Measurements from ENCODE around the gene BMPR1A. TPM values are rescaled to one million over a fixed set of nuclear protein-coding genes. Genes with fewer than 3 reads are reported as not detected.

The BMPR1A gene
- total and polyA plus RNA-seq, 2 of the 13 experiments (the other 11 are each of a cell fraction or from before 2014, with no cell fraction given), result 17.8 to 44.2 TPM

DNA sequence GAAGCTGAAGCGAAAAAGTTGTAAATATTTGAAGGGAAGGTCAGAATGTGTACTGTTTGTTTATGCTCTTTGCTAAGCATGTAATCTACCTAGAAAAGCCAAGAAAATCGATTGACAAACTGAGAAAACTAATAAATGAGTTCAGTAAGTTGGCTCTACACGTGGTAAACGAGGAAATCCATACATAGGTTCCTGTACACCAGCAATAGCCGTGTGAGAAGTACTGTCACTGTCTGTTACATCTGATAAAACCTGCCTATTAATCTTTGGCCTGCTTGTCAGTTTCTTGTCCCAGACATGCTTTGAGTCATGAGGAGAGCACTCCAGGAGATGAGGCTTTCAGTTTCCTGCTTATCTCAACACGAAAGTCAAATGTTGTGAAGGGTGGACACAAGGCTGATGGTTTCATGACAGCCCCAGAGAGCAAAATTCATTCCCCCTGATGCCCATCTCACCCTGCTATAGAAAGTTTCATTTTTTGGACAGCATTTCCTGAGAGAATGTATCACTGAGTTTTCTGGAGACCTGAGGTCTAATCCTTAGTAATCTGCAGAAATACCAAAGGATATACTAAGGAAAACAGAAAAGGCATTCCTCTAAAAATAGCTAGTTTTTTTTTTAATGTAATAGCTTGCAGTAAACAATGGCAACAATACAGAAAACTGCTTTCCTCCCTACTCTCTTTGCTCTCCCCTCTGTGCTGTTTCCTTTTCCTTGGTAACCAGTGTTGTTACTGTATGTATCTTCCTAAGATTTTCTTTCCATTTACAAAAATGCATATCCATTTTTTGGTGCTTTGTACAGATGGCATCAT, 18.8 kb downstream of the BMPR1A start (continued):
- TF ChIP-seq, protein P1, sequence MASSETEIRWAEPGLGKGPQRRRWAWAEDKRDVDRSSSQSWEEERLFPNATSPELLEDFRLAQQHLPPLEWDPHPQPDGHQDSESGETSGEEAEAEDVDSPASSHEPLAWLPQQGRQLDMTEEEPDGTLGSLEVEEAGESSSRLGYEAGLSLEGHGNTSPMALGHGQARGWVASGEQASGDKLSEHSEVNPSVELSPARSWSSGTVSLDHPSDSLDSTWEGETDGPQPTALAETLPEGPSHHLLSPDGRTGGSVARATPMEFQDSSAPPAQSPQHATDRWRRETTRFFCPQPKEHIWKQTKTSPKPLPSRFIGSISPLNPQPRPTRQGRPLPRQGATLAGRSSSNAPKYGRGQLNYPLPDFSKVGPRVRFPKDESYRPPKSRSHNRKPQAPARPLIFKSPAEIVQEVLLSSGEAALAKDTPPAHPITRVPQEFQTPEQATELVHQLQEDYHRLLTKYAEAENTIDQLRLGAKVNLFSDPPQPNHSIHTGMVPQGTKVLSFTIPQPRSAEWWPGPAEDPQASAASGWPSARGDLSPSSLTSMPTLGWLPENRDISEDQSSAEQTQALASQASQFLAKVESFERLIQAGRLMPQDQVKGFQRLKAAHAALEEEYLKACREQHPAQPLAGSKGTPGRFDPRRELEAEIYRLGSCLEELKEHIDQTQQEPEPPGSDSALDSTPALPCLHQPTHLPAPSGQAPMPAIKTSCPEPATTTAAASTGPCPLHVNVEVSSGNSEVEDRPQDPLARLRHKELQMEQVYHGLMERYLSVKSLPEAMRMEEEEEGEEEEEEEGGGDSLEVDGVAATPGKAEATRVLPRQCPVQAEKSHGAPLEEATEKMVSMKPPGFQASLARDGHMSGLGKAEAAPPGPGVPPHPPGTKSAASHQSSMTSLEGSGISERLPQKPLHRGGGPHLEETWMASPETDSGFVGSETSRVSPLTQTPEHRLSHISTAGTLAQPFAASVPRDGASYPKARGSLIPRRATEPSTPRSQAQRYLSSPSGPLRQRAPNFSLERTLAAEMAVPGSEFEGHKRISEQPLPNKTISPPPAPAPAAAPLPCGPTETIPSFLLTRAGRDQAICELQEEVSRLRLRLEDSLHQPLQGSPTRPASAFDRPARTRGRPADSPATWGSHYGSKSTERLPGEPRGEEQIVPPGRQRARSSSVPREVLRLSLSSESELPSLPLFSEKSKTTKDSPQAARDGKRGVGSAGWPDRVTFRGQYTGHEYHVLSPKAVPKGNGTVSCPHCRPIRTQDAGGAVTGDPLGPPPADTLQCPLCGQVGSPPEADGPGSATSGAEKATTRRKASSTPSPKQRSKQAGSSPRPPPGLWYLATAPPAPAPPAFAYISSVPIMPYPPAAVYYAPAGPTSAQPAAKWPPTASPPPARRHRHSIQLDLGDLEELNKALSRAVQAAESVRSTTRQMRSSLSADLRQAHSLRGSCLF (CRISPR knock-in tag; IDR thresholded peaks at IDR 0.05; ENCODE audit: borderline replicate concordance), result no peak
- TF ChIP-seq MXD1 (CRISPR knock-in tag; IDR thresholded peaks at IDR 0.05), result no peak
- TF ChIP-seq RBFOX2 (IDR thresholded peaks at IDR 0.05; ENCODE audit: low read depth, low read length), result no peak
- TF ChIP-seq, protein P2, sequence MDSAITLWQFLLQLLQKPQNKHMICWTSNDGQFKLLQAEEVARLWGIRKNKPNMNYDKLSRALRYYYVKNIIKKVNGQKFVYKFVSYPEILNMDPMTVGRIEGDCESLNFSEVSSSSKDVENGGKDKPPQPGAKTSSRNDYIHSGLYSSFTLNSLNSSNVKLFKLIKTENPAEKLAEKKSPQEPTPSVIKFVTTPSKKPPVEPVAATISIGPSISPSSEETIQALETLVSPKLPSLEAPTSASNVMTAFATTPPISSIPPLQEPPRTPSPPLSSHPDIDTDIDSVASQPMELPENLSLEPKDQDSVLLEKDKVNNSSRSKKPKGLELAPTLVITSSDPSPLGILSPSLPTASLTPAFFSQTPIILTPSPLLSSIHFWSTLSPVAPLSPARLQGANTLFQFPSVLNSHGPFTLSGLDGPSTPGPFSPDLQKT (CRISPR knock-in tag; IDR thresholded peaks at IDR 0.05; ENCODE audit: borderline replicate concordance), result no peak
- TF ChIP-seq SIX4 (CRISPR knock-in tag; IDR thresholded peaks at IDR 0.05), result no peak
- TF ChIP-seq PRMT3 (CRISPR knock-in tag; IDR thresholded peaks at IDR 0.05; ENCODE audit: borderline replicate concordance, low read depth), result no peak
- no peak for TF ChIP-seq POLR2A (IDR thresholded peaks at IDR 0.05; ENCODE audit: insufficient read depth in 1 of 2, low read depth in 2 of 2, low read length in 2 of 2)
- TF ChIP-seq ZNF530 (CRISPR knock-in tag; IDR thresholded peaks at IDR 0.05; ENCODE audit: low read depth), result no peak
- no peak for TF ChIP-seq PRPF4 (IDR thresholded peaks at IDR 0.05; ENCODE audit: low read depth, low read length, poor library complexity, severe bottlenecking)
- no peak for TF ChIP-seq ZFY (CRISPR knock-in tag; IDR thresholded peaks at IDR 0.05)
- no peak for TF ChIP-seq PRDM10 (CRISPR knock-in tag; IDR thresholded peaks at IDR 0.05; ENCODE audit: low read depth)
- peak; percentile 97 for TF ChIP-seq HHEX (CRISPR knock-in tag; IDR thresholded peaks at IDR 0.05)
- TF ChIP-seq ZBTB39 (CRISPR knock-in tag; IDR thresholded peaks at IDR 0.05), result no peak
- TF ChIP-seq ZNF414 (CRISPR knock-in tag; IDR thresholded peaks at IDR 0.05), result no peak
- TF ChIP-seq ZNF136 (CRISPR knock-in tag; IDR thresholded peaks at IDR 0.05; ENCODE audit: low read depth), result no peak

Data from HepG2 (cell line).